Stimulated activated naive B cell treated with anti-CD40 and anti-IgM and Interleukin-4, amounts not matched to agents 10 μg/mL and 1 μg/mL and 100 μg/mL, for 72 hours (primary cell): ENCODE measurements around the gene MAPK8IP3.
A peak's percentile ranks its signal among the peaks of the same experiment; 100 is the strongest.
"Not testable (repeated sequence)": the region's sequence is repeated elsewhere in the genome, so short reads cannot be mapped to it uniquely, and the experiment has no call there.

Source experiments
- ATAC-seq, 2 donors: fragments of 150-1000 bp; cut with Tn5 transposase; replicated peaks; 2 replicates each; pipeline ENCODE4 v1.10.0; 2021; ENCODE audit warnings: moderate library complexity in 1 of 2
- DNase-seq: peaks from one replicate; pipeline ENCODE4 v3.0.0; 2021
- H3K27ac Mint-ChIP-seq: one replicate; pipeline ENCODE4 v1.8.0; 2022; ENCODE audit warnings: mild to moderate bottlenecking, mixed read lengths
- H3K27me3 Mint-ChIP-seq, 2 donors: one replicate each; pipeline ENCODE4 v1.8.0; 2022; ENCODE audit warnings: mixed read lengths in 2 of 2
- H3K36me3 Mint-ChIP-seq, 2 donors: one replicate each; pipeline ENCODE4 v1.8.0; 2022; ENCODE audit warnings: mixed read lengths in 2 of 2, mild to moderate bottlenecking in 1 of 2
- H3K4me1 Mint-ChIP-seq, 2 donors: one replicate each; pipeline ENCODE4 v1.8.0; 2022; ENCODE audit warnings: mixed read lengths in 2 of 2, mild to moderate bottlenecking in 1 of 2
- H3K4me3 Mint-ChIP-seq, 2 donors: one replicate each; pipeline ENCODE4 v1.8.0; 2022; ENCODE audit warnings: mild to moderate bottlenecking in 2 of 2, mixed read lengths in 2 of 2, moderate library complexity in 1 of 2
- H3K9me3 Mint-ChIP-seq, 2 donors: one replicate each; pipeline ENCODE4 v1.8.0; 2022; ENCODE audit warnings: mixed read lengths in 2 of 2, mild to moderate bottlenecking in 1 of 2

The MAPK8IP3 gene

GRCh38 chr16:1794908-1795666, 89.1 kb downstream of the MAPK8IP3 start:
- DNase-seq, result no peak

GRCh38 chr16:1799263-1799662, 93.3 kb downstream of the MAPK8IP3 start:
- H3K36me3 Mint-ChIP-seq, result peaks cover 24 to 27% of the 10 kb centered on the region in 2 donors

More at GRCh38 chr16:1794908-1795666, 89.1 kb downstream of the MAPK8IP3 start:
- no peak overlapping the region for H3K4me3 Mint-ChIP-seq
- no peak for ATAC-seq
- H3K36me3 Mint-ChIP-seq, result peaks cover 25 to 28% of the 10 kb centered on the region in 2 donors
- H3K27me3 Mint-ChIP-seq, result no peaks in the 10 kb centered on the region
- H3K9me3 Mint-ChIP-seq, result peaks cover 9 to 11% of the 10 kb centered on the region in 2 donors
- H3K27ac Mint-ChIP-seq, result no peak overlapping the region
- no peaks in the 10 kb centered on the region for H3K4me1 Mint-ChIP-seq

GRCh38 chr16:1800701-1801100, 94.7 kb downstream of the MAPK8IP3 start:
- no peaks in the 10 kb centered on the region for H3K27me3 Mint-ChIP-seq
- H3K4me3 Mint-ChIP-seq, result no peak overlapping the region
- no peak for DNase-seq
- ATAC-seq, result no peak
- no peaks in the 10 kb centered on the region for H3K4me1 Mint-ChIP-seq
- H3K9me3 Mint-ChIP-seq, result peaks cover 13 to 14% of the 10 kb centered on the region in 2 donors
- H3K27ac Mint-ChIP-seq, result no peak overlapping the region
- peaks cover 24 to 38% of the 10 kb centered on the region in 2 donors for H3K36me3 Mint-ChIP-seq

More at GRCh38 chr16:1799263-1799662, 93.3 kb downstream of the MAPK8IP3 start:
- peaks cover 13 to 14% of the 10 kb centered on the region in 2 donors for H3K9me3 Mint-ChIP-seq
- H3K27me3 Mint-ChIP-seq, H3K4me1 Mint-ChIP-seq, H3K27ac Mint-ChIP-seq, H3K4me3 Mint-ChIP-seq, DNase-seq, ATAC-seq: not testable (repeated sequence)

GRCh38 chr16:1807626-1808025, 101.6 kb downstream of the MAPK8IP3 start:
- H3K4me3 Mint-ChIP-seq, result no peak overlapping the region
- no peak for DNase-seq
- H3K4me1 Mint-ChIP-seq, result peaks cover 0 to 2% of the 10 kb centered on the region in 2 donors
- H3K27ac Mint-ChIP-seq, result no peak overlapping the region
- no peak for ATAC-seq
- H3K36me3 Mint-ChIP-seq, result peaks cover 23 to 35% of the 10 kb centered on the region in 2 donors
- H3K9me3 Mint-ChIP-seq, result no peaks in the 10 kb centered on the region
- no peaks in the 10 kb centered on the region for H3K27me3 Mint-ChIP-seq

GRCh38 chr16:1808691-1809090, 102.7 kb downstream of the MAPK8IP3 start:
- Mint-ChIP-seq H3K9me3 (no peaks in the 10 kb centered on the region), H3K27me3 (no peaks in the 10 kb centered on the region), H3K4me1 (peaks cover 0 to 6% of the 10 kb centered on the region in 2 donors), H3K4me3 (no peak overlapping the region), H3K36me3 (peaks cover 26 to 42% of the 10 kb centered on the region in 2 donors), H3K27ac (peak overlapping the region; percentile 25)
- ATAC-seq (no peak), DNase-seq (no peak)

- DNase-seq, result no peak
- ATAC-seq, result no peak
- Mint-ChIP-seq H3K27ac (no peak overlapping the region), H3K4me1 (peaks cover 0 to 6% of the 10 kb centered on the region in 2 donors), H3K4me3 (no peak overlapping the region), H3K9me3 (no peaks in the 10 kb centered on the region), H3K36me3 (peaks cover 26 to 45% of the 10 kb centered on the region in 2 donors), H3K27me3 (no peaks in the 10 kb centered on the region)
Observed at GRCh38 chr16:1809281-1809801, 103.3 kb downstream of the MAPK8IP3 start.

GRCh38 chr16:1810106-1810505, 104.1 kb downstream of the MAPK8IP3 start:
- Mint-ChIP-seq H3K27ac (no peak overlapping the region), H3K27me3 (no peaks in the 10 kb centered on the region), H3K4me1 (peaks cover 0 to 6% of the 10 kb centered on the region in 2 donors), H3K4me3 (no peak overlapping the region), H3K36me3 (peaks cover 24 to 41% of the 10 kb centered on the region in 2 donors), H3K9me3 (no peaks in the 10 kb centered on the region)
- no peak for DNase-seq
- ATAC-seq, result no peak

GRCh38 chr16:1810536-1810935, 104.5 kb downstream of the MAPK8IP3 start:
- no peaks in the 10 kb centered on the region for H3K27me3 Mint-ChIP-seq
- H3K27ac Mint-ChIP-seq, result no peak overlapping the region
- peaks cover 25 to 41% of the 10 kb centered on the region in 2 donors for H3K36me3 Mint-ChIP-seq
- H3K9me3 Mint-ChIP-seq, result no peaks in the 10 kb centered on the region
- ATAC-seq (no peak), DNase-seq (no peak)
- H3K4me3 Mint-ChIP-seq, result no peak overlapping the region
- peaks cover 0 to 6% of the 10 kb centered on the region in 2 donors for H3K4me1 Mint-ChIP-seq

GRCh38 chr16:1812732-1813163, 106.8 kb downstream of the MAPK8IP3 start:
- no peak overlapping the region for H3K27ac Mint-ChIP-seq
- no peak overlapping the region for H3K4me3 Mint-ChIP-seq
- no peaks in the 10 kb centered on the region for H3K27me3 Mint-ChIP-seq
- peaks cover 0 to 6% of the 10 kb centered on the region in 2 donors for H3K4me1 Mint-ChIP-seq
- peaks cover 19 to 33% of the 10 kb centered on the region in 2 donors for H3K36me3 Mint-ChIP-seq
- DNase-seq, result no peak
- ATAC-seq, result peak; percentile 46 to 74
- no peaks in the 10 kb centered on the region for H3K9me3 Mint-ChIP-seq

- Mint-ChIP-seq H3K27me3 (no peaks in the 10 kb centered on the region), H3K36me3 (peaks cover 16 to 28% of the 10 kb centered on the region in 2 donors), H3K4me1 (peaks cover 0 to 4% of the 10 kb centered on the region in 2 donors), H3K9me3 (no peaks in the 10 kb centered on the region), H3K27ac (no peak overlapping the region), H3K4me3 (no peak overlapping the region)
- ATAC-seq, result no peak
- DNase-seq, result no peak
Observed at GRCh38 chr16:1815461-1815860, 109.5 kb downstream of the MAPK8IP3 start.

GRCh38 chr16:1816396-1817275, 110.6 kb downstream of the MAPK8IP3 start:
- no peak overlapping the region for H3K4me3 Mint-ChIP-seq
- no peaks in the 10 kb centered on the region for H3K9me3 Mint-ChIP-seq
- H3K27ac Mint-ChIP-seq, result no peak overlapping the region
- H3K4me1 Mint-ChIP-seq, result peaks cover 0 to 4% of the 10 kb centered on the region in 2 donors
- no peak for ATAC-seq
- DNase-seq, result no peak
- H3K36me3 Mint-ChIP-seq, result peaks cover 18 to 28% of the 10 kb centered on the region in 2 donors
- H3K27me3 Mint-ChIP-seq, result no peaks in the 10 kb centered on the region

- Mint-ChIP-seq H3K9me3 (no peaks in the 10 kb centered on the region), H3K27me3 (no peaks in the 10 kb centered on the region), H3K27ac (no peak overlapping the region), H3K4me3 (no peak overlapping the region), H3K36me3 (peaks cover 18 to 28% of the 10 kb centered on the region in 2 donors), H3K4me1 (peaks cover 0 to 4% of the 10 kb centered on the region in 2 donors)
- no peak for ATAC-seq
- no peak for DNase-seq
Observed at GRCh38 chr16:1817276-1817589, 111.2 kb downstream of the MAPK8IP3 start.

GRCh38 chr16:1817716-1818115, 111.7 kb downstream of the MAPK8IP3 start:
- peaks cover 0 to 4% of the 10 kb centered on the region in 2 donors for H3K4me1 Mint-ChIP-seq
- no peak for DNase-seq
- ATAC-seq, result no peak
- H3K27me3 Mint-ChIP-seq, result no peaks in the 10 kb centered on the region
- no peaks in the 10 kb centered on the region for H3K9me3 Mint-ChIP-seq
- peaks cover 18 to 28% of the 10 kb centered on the region in 2 donors for H3K36me3 Mint-ChIP-seq
- no peak overlapping the region for H3K4me3 Mint-ChIP-seq
- H3K27ac Mint-ChIP-seq, result no peak overlapping the region

- no peaks in the 10 kb centered on the region for H3K4me1 Mint-ChIP-seq
- no peak for ATAC-seq
- H3K36me3 Mint-ChIP-seq, result peaks cover 16 to 24% of the 10 kb centered on the region in 2 donors
- H3K27me3 Mint-ChIP-seq, result no peaks in the 10 kb centered on the region
- DNase-seq, result no peak
- H3K4me3 Mint-ChIP-seq, result no peak overlapping the region
- no peak overlapping the region for H3K27ac Mint-ChIP-seq
- H3K9me3 Mint-ChIP-seq, result no peaks in the 10 kb centered on the region
Observed at GRCh38 chr16:1818204-1818872, 112.3 kb downstream of the MAPK8IP3 start.
